ENCODE measurements around the gene CFAP97D1.
A peak's percentile ranks its signal among the peaks of the same experiment; 100 is the strongest.

Gene CFAP97D1

GRCh38 chr17:43829738-43830137 lies 49.5 kb downstream of the CFAP97D1 start:
- no peak for DNase-seq

- no peak for DNase-seq
Measured at GRCh38 chr17:43830510-43831140, 50.4 kb downstream of the CFAP97D1 start.

- no peak for DNase-seq
Measured at GRCh38 chr17:43831633-43832032, 51.4 kb downstream of the CFAP97D1 start.

GRCh38 chr17:43832168-43832975 lies 52.1 kb downstream of the CFAP97D1 start:
- peak; percentile 56 for DNase-seq

GRCh38 chr17:43832976-43833829 lies 53.0 kb downstream of the CFAP97D1 start, which contains the start of gene MPP3:
TSS of gene MPP3 (minus strand) at chr17:43833146. CDS start at chr17:43831906, 1,240 bp downstream.
- peak; percentile 81 for DNase-seq

- DNase-seq, result no peak
Measured at GRCh38 chr17:43834106-43834505, 53.9 kb downstream of the CFAP97D1 start.
